CD14-positive monocyte (primary cell): Measurements from ENCODE around the gene HCAR1. TPM values are rescaled to one million over a fixed set of nuclear protein-coding genes. Genes with fewer than 3 reads are reported as not detected.
A peak's percentile ranks its signal among the peaks of the same experiment; 100 is the strongest.
"Not testable (repeated sequence)": the region's sequence is repeated elsewhere in the genome, so short reads cannot be mapped to it uniquely, and the experiment has no call there.

Experiments
- DNase-seq, 3 donors: peaks; one replicate each; pipeline ENCODE4 v3.0.0-alpha.2; 2011 to 2022
- H2AFZ ChIP-seq: 2 replicates; pipeline ENCODE4 v1.6.0; 2012; ENCODE audit warnings: mild to moderate bottlenecking, low read depth, low read length, inconsistent platforms; ENCODE audit not compliant: insufficient read depth, poor library complexity, severe bottlenecking
- H3K27ac ChIP-seq, 2 donors: 1 replicate in 1 of 2; 2 replicates in 1 of 2; pipeline ENCODE4 v1.5.1; 2012 to 2013; ENCODE audit warnings: low read length in 2 of 2, control low read depth in 1 of 2, inconsistent platforms in 1 of 2, low read depth in 1 of 2, mild to moderate bottlenecking in 1 of 2
- H3K27me3 ChIP-seq, 2 donors: one replicate each; pipeline versions ENCODE4 v1.6.0 to v1.6.1; 2011 to 2013; ENCODE audit warnings: low read length in 2 of 2; ENCODE audit not compliant: control insufficient read depth in 2 of 2, insufficient read depth in 2 of 2
- H3K36me3 ChIP-seq, 2 donors: replicated peaks in 1 of 2; 1 replicate in 1 of 2; 2 replicates in 1 of 2; pipeline versions ENCODE4 v1.5.1 to v1.6.1; 2012 to 2013; ENCODE audit warnings: low read length in 2 of 2, control low read depth in 1 of 2, inconsistent platforms in 1 of 2, mild to moderate bottlenecking in 1 of 2; ENCODE audit not compliant: insufficient read depth in 2 of 2, control insufficient read depth in 1 of 2
- H3K4me1 ChIP-seq, 2 donors: 1 replicate in 1 of 2; 2 replicates in 1 of 2; pipeline versions ENCODE4 v1.5.1 to v1.6.1; 2012 to 2013; ENCODE audit warnings: low read length in 2 of 2, control low read depth in 1 of 2, inconsistent platforms in 1 of 2, mild to moderate bottlenecking in 1 of 2, moderate library complexity in 1 of 2; ENCODE audit not compliant: insufficient read depth in 2 of 2, control insufficient read depth in 1 of 2
- H3K4me2 ChIP-seq: replicated peaks from 2 replicates; pipeline ENCODE3; 2012; ENCODE audit warnings: low read length, moderate library complexity, mild to moderate bottlenecking; ENCODE audit not compliant: poor library complexity, severe bottlenecking; ENCODE audit errors: extremely low read depth
- H3K4me3 ChIP-seq, 3 experiments: fragments of 200-600 bp in 1 of 3; sonication (generic) in 1 of 3; replicated peaks in 1 of 3; 1 replicate in 2 of 3; 2 replicates in 1 of 3; pipeline ENCODE4 v1.5.1; 2011 to 2013; ENCODE audit warnings: low read length in 3 of 3, mild to moderate bottlenecking in 3 of 3, control low read depth in 2 of 3, low read depth in 2 of 3, inconsistent platforms in 1 of 3, moderate library complexity in 1 of 3
- H3K79me2 ChIP-seq: 2 replicates; pipeline ENCODE4 v1.6.0; 2012; ENCODE audit warnings: mild to moderate bottlenecking, control low read depth, inconsistent platforms, low read length, moderate library complexity; ENCODE audit not compliant: insufficient read depth
- H3K9ac ChIP-seq: 2 replicates; pipeline ENCODE4 v1.6.0; 2017; ENCODE audit warnings: low read length, mild to moderate bottlenecking; ENCODE audit not compliant: insufficient read depth, poor library complexity, severe bottlenecking
- H3K9me3 ChIP-seq, 2 donors: replicated peaks in 1 of 2; 1 replicate in 1 of 2; 2 replicates in 1 of 2; pipeline versions ENCODE4 v1.5.1 to v1.6.1; 2012 to 2013; ENCODE audit warnings: low read length in 2 of 2, control low read depth in 1 of 2; ENCODE audit not compliant: control insufficient read depth in 1 of 2, insufficient read depth in 1 of 2
- H4K20me1 ChIP-seq: 2 replicates; pipeline ENCODE4 v1.6.0; 2012; ENCODE audit warnings: mild to moderate bottlenecking, low read length, control low read depth, moderate library complexity; ENCODE audit not compliant: insufficient read depth
- H3K27ac Mint-ChIP-seq, 7 donors: one replicate each; pipeline ENCODE4 v1.8.0; 2020; ENCODE audit warnings: mild to moderate bottlenecking in 7 of 7, mixed read lengths in 7 of 7, moderate library complexity in 6 of 7, inconsistent platforms in 2 of 7
- H3K27me3 Mint-ChIP-seq, 3 donors: one replicate each; pipeline ENCODE4 v1.8.0; 2021 to 2022; ENCODE audit warnings: low read depth in 3 of 3, mild to moderate bottlenecking in 3 of 3, mixed read lengths in 3 of 3, moderate library complexity in 3 of 3, inconsistent platforms in 1 of 3
- H3K36me3 Mint-ChIP-seq, 2 donors: one replicate each; pipeline ENCODE4 v1.8.0; 2020; ENCODE audit warnings: mixed read lengths in 2 of 2, inconsistent platforms in 1 of 2, mild to moderate bottlenecking in 1 of 2
- H3K4me1 Mint-ChIP-seq: one replicate; pipeline ENCODE4 v1.8.0; 2020; ENCODE audit warnings: mild to moderate bottlenecking, mixed read lengths
- H3K4me3 Mint-ChIP-seq, 2 donors: one replicate each; pipeline ENCODE4 v1.8.0; 2020; ENCODE audit warnings: mild to moderate bottlenecking in 2 of 2, mixed read lengths in 2 of 2, moderate library complexity in 1 of 2
- H3K9me3 Mint-ChIP-seq, 7 donors: one replicate each; pipeline ENCODE4 v1.8.0; 2020 to 2022; ENCODE audit warnings: mixed read lengths in 7 of 7, mild to moderate bottlenecking in 6 of 7, moderate library complexity in 6 of 7, inconsistent platforms in 2 of 7
- WGBS: methylation state at CpG from one replicate; pipeline ENCODE4 v1.1.5; 2013; ENCODE audit warnings: missing lambda C conversion rate; ENCODE audit not compliant: insufficient coverage; 5-methylcytosine and 5-hydroxymethylcytosine counted together
- intact Hi-C, 2 donors: fragments of 100-400 bp; cut with micrococcal nuclease; formaldehyde crosslinking; loops; one replicate each; pipeline versions ENCODE4 v1.15.0 to v1.15.1; 2023
- polyA plus RNA-seq, 3 donors: library from polyadenylated mRNA; depleted of rRNA in 1 of 3; unstranded in 2 of 3; stranded (reverse) in 1 of 3; fragments of 300-500 nt in 2 of 3; fragments of >200 nt in 1 of 3; fragmentation: Illumina TruSeq in 2 of 3; gene quantifications; 1 replicate in 2 of 3; 2 replicates in 1 of 3; pipeline ENCODE4 v1.2.3, GENCODE V29; 2012 to 2021

The HCAR1 gene
- polyA plus RNA-seq, 3 donors, result not detected

DNA sequence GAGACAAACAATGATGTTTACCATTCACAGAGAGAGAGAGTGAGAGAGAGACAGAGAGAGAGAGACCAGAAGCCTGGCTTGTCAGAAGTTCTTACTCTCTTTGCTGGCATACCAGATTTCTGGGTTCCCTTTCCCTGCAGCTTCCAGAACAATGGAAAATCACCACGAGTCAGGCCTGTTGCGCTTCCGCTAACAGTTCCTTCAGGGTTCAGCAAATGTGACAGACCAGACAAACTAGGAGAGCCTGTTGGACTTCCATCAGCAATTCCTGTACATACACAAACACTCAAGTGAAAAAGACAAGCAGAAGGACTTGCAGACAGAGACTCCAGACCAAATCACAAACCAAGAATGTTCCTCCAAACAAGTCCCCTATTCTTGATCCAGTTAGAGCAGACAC, 21.4 kb downstream of the HCAR1 start:
- H3K27ac Mint-ChIP-seq, intact Hi-C loops, H3K79me2 ChIP-seq, H3K27ac ChIP-seq, H3K9me3 Mint-ChIP-seq, H4K20me1 ChIP-seq, H3K9ac ChIP-seq, H3K4me2 ChIP-seq, H3K36me3 ChIP-seq, H3K27me3 ChIP-seq, H2AFZ ChIP-seq, H3K4me3 ChIP-seq, H3K9me3 ChIP-seq, H3K4me3 Mint-ChIP-seq, H3K36me3 Mint-ChIP-seq, DNase-seq, H3K27me3 Mint-ChIP-seq: not testable (repeated sequence)
- H3K4me1 ChIP-seq, result peaks cover 15 to 19% of the 10 kb centered on the region in 2 donors
- no CpG with 5 or more reads among the region's 3 CpGs for WGBS
- peaks cover 20% of the 10 kb centered on the region for H3K4me1 Mint-ChIP-seq

DNA sequence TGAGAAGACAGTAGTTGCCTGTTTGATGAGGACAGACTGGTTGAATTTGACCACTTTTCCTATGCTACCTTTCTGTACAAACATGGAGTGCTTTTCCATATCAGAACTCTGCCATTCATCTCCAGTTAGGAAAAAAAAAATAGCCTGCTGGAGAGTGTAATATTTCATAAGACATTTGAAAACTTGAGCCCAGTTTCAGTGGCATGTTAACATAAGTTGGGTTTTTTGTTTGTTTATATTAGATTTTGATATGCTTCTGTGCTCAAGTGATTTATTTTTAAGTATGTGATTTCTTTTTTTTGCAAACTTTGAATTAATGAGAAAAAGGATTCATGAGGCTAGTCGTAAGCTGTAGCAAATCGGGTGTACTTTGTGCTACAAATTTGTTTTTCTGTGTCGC, 26.8 kb downstream of the HCAR1 start:
- H2AFZ ChIP-seq, H3K4me3 Mint-ChIP-seq, H3K27me3 Mint-ChIP-seq, H3K9me3 Mint-ChIP-seq, H3K27me3 ChIP-seq, H3K9me3 ChIP-seq, H3K36me3 ChIP-seq, H4K20me1 ChIP-seq, H3K9ac ChIP-seq, H3K36me3 Mint-ChIP-seq, H3K4me2 ChIP-seq, DNase-seq, H3K79me2 ChIP-seq: not testable (repeated sequence)
- WGBS, result no CpG with 5 or more reads among the region's 3 CpGs
- intact Hi-C loops, result loop anchor here in 1 of 2 donors (5.0 kb wide), 1 partner anchor 57 kb away; no protein-coding TSS in a partner anchor
- peaks cover 37% of the 10 kb centered on the region for H3K4me1 Mint-ChIP-seq
- H3K4me1 ChIP-seq, result peaks cover 34 to 35% of the 10 kb centered on the region in 2 donors
- H3K27ac ChIP-seq, result peak overlapping the region in 1 of 2 donors; percentile 75
- peak overlapping the region in 6 of 7 donors; percentile 48 to 92 (median 81) for H3K27ac Mint-ChIP-seq
- peak overlapping the region in 1 of 3 experiments; percentile 34 for H3K4me3 ChIP-seq

DNA sequence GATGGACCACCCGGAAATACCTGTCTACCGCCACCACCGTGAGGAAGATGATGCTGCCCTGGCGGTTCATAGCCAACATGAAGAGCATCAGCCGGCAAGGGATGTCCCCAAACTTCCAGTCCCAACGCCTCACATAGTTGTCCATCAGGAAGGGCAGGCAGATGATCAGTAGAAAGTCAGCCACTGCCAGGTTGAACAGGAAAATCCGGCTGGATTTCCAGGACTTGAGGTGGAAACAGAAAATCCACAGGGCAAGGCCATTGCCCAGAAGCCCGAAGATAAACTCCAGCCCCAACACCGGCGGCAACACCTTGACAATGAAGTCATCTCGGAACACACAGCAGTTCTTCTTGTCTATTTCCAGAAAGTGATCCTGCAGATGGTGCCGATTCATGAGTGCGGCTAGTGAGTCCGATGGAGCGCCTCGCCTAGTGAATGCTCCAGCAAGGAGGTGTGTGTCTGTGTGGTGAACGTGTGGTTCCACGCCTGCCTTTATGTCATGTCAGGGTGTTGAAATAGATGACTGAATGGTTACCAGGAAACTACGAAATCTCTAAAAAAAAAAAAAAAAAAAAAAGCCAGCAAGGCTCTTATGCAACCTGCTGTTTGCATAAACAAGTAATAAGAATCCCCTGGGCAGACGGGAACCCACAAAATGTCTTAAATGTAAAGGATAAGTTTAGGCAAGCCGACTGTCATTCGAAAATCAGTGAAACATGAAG, 27.6 kb downstream of the HCAR1 start, which contains the start of gene HCAR2:
Gene HCAR2, minus strand, starts transcription at position 468 of the 722 bp plus-strand sequence. Its CDS starts 74 bp downstream, at position 394.
- Mint-ChIP-seq H3K4me1 (peaks cover 38% of the 10 kb centered on the region), H3K4me3 (peak within 1 kb of the TSS; percentile 46 to 67), H3K27ac (peak within 1 kb of the TSS; percentile 73 to 92 (median 82))
- H3K9me3 ChIP-seq, H2AFZ ChIP-seq, H3K36me3 ChIP-seq, H3K9ac ChIP-seq, H3K27me3 Mint-ChIP-seq, H4K20me1 ChIP-seq, H3K27me3 ChIP-seq, H3K9me3 Mint-ChIP-seq, H3K79me2 ChIP-seq, H3K36me3 Mint-ChIP-seq: not testable (repeated sequence)
- H3K4me3 ChIP-seq, result peak within 1 kb of the TSS in 1 of 3 experiments; percentile 42
- H3K27ac ChIP-seq, result peak within 1 kb of the TSS; percentile 18 to 75
- DNase-seq, result peak; percentile 87 to 95 (median 93)
- intact Hi-C loops, result loop anchor here in 1 of 2 donors (5.0 kb wide), 1 partner anchor 56 kb away; no protein-coding TSS in a partner anchor
- peak within 1 kb of the TSS; percentile 19 for H3K4me2 ChIP-seq
- 72% methylated on average over 14 of the region's 22 CpGs for WGBS
- H3K4me1 ChIP-seq, result peaks cover 34 to 35% of the 10 kb centered on the region in 2 donors

DNA sequence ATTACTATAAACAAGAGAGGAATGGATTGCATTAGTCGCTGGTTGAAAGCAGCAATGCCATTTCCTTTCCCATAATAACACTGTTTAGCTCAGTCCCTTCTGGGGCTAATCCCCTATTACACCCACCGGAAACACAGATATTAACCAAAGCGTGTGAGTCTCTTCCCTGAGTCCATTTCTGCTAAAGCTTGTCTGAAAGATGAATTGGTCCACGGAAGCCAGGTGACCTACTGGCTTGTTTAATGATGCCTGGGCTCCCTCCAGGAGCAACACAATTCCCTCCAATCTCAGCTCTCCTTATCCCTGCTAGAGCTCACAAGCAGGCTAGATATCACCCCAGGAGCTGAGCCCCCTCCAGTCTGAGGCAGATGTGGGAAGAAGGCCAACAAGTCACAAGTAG, 29.2 kb downstream of the HCAR1 start:
- H3K27ac ChIP-seq, DNase-seq, H3K36me3 ChIP-seq, H3K9me3 ChIP-seq, H3K9me3 Mint-ChIP-seq, H3K4me3 ChIP-seq, H3K4me2 ChIP-seq, H3K27me3 Mint-ChIP-seq, H3K36me3 Mint-ChIP-seq, H3K27me3 ChIP-seq, H4K20me1 ChIP-seq, H3K79me2 ChIP-seq, H3K9ac ChIP-seq, H2AFZ ChIP-seq: not testable (repeated sequence)
- peak overlapping the region in 5 of 7 donors; percentile 53 to 88 (median 71) for H3K27ac Mint-ChIP-seq
- peaks cover 44% of the 10 kb centered on the region for H3K4me1 Mint-ChIP-seq
- peak overlapping the region; percentile 51 to 67 for H3K4me3 Mint-ChIP-seq
- H3K4me1 ChIP-seq, result peaks cover 34 to 35% of the 10 kb centered on the region in 2 donors
- intact Hi-C loops, result loop anchor here in 1 of 2 donors (5.0 kb wide), 1 partner anchor 54 kb away; no protein-coding TSS in a partner anchor
- 86% methylated on average over 3 of the region's 4 CpGs for WGBS
